MM.1S (cell line): Measurements from ENCODE around the gene PDXK.

Source experiments
- DNase-seq: peaks from one replicate; pipeline ENCODE4 v3.0.0-alpha.2; 2015
- H2AFZ ChIP-seq: fragments of 300-600 bp; sonication (generic); 2 replicates; pipeline ENCODE4 v1.6.0; 2016; ENCODE audit warnings: antibody characterized with exemption, low read length
- H3F3A ChIP-seq: fragments of 300-600 bp; sonication (generic); 2 replicates; pipeline ENCODE4 v1.6.1; 2016; ENCODE audit warnings: mild to moderate bottlenecking, antibody characterized with exemption, low read length, moderate library complexity, mixed read lengths; ENCODE audit not compliant: insufficient read depth
- H3K27ac ChIP-seq: fragments of 300-600 bp; sonication (generic); 2 replicates; pipeline ENCODE4 v1.5.1; 2016; ENCODE audit warnings: mild to moderate bottlenecking, low read length
- H3K27me3 ChIP-seq: fragments of 300-600 bp; sonication (generic); replicated peaks from 2 replicates; pipeline ENCODE4 v1.6.0; 2016; ENCODE audit warnings: low read length; ENCODE audit not compliant: insufficient read depth
- H3K36me3 ChIP-seq: fragments of 300-600 bp; sonication (generic); replicated peaks from 2 replicates; pipeline ENCODE4 v1.6.1; 2016; ENCODE audit warnings: mild to moderate bottlenecking, low read length, mixed read lengths; ENCODE audit not compliant: insufficient read depth
- H3K4me1 ChIP-seq: fragments of 300-600 bp; sonication (generic); 2 replicates; pipeline ENCODE4 v1.6.1; 2016; ENCODE audit warnings: low read length, mixed read lengths
- H3K4me2 ChIP-seq: fragments of 300-600 bp; sonication (generic); 2 replicates; pipeline ENCODE4 v1.6.0; 2016; ENCODE audit warnings: low read depth, low read length
- H3K4me3 ChIP-seq: fragments of 300-600 bp; sonication (generic); 2 replicates; pipeline ENCODE4 v1.5.1; 2016; ENCODE audit warnings: low read length, mixed read lengths
- H3K79me2 ChIP-seq: fragments of 300-600 bp; sonication (generic); 2 replicates; pipeline ENCODE4 v1.6.1; 2016; ENCODE audit warnings: mixed run types, low read length, mixed read lengths
- H3K9ac ChIP-seq: fragments of 300-600 bp; sonication (generic); 2 replicates; pipeline ENCODE4 v1.6.1; 2016; ENCODE audit warnings: low read length, mixed read lengths
- H3K9me2 ChIP-seq: fragments of 300-600 bp; sonication (generic); replicated peaks from 2 replicates; pipeline ENCODE4 v1.6.1; 2016; ENCODE audit warnings: mild to moderate bottlenecking, low read length, mixed read lengths; ENCODE audit not compliant: insufficient read depth
- H3K9me3 ChIP-seq: fragments of 300-600 bp; sonication (generic); replicated peaks from 2 replicates; pipeline ENCODE4 v1.6.1; 2016; ENCODE audit warnings: mild to moderate bottlenecking, low read length, mixed read lengths; ENCODE audit not compliant: insufficient read depth
- H4K20me1 ChIP-seq: fragments of 300-600 bp; sonication (generic); 2 replicates; pipeline ENCODE4 v1.6.1; 2016; ENCODE audit warnings: mild to moderate bottlenecking, low read length, moderate library complexity, mixed read lengths; ENCODE audit not compliant: insufficient read depth
- CTCF ChIP-seq: fragments of 300-600 bp; sonication (generic); IDR thresholded peaks from 2 replicates; pipeline ENCODE4 v1.5.1; 2016; ENCODE audit warnings: antibody characterized with exemption, low read length, mixed read lengths
- EZH2 ChIP-seq: fragments of 300-600 bp; sonication (generic); optimal IDR thresholded peaks from 2 replicates; pipeline ENCODE3; 2017; ENCODE audit warnings: low read depth, mild to moderate bottlenecking, antibody characterized with exemption, low read length, mixed read lengths
- EZH2phosphoT487 ChIP-seq: fragments of 300-600 bp; sonication (generic); IDR thresholded peaks from 2 replicates; pipeline ENCODE4 v1.6.1; 2018; ENCODE audit warnings: antibody characterized with exemption, low read length

The PDXK gene

GRCh38 chr21:43752758-43753438 is 34.0 kb downstream of the PDXK start:
- Histone ChIP-seq H3K9me3 (no peaks in the 10 kb centered on the region), H3K36me3 (peaks cover 55% of the 10 kb centered on the region), H3K27me3 (no peaks in the 10 kb centered on the region), H3K9me2 (no peaks in the 10 kb centered on the region), H3F3A (no peaks in the 10 kb centered on the region), H2AFZ (no peak overlapping the region), H3K27ac (no peak overlapping the region), H3K4me2 (no peak overlapping the region), H3K9ac (no peak overlapping the region), H3K79me2 (peaks cover 37% of the 10 kb centered on the region), H3K4me1 (no peaks in the 10 kb centered on the region), H3K4me3 (no peak overlapping the region), H4K20me1 (no peaks in the 10 kb centered on the region)
- no peak for DNase-seq
- TF ChIP-seq CTCF (no peak), EZH2phosphoT487 (no peak), EZH2 (no peak)

- H3K9me3 ChIP-seq: no peaks in the 10 kb centered on the region
These were observed 34.5 kb downstream of the PDXK start for GRCh38 chr21:43753439-43753799.

GRCh38 chr21:43754948-43755781 is 36.2 kb downstream of the PDXK start:
- no peak for TF ChIP-seq CTCF
- no peak for TF ChIP-seq EZH2
- no peak for TF ChIP-seq EZH2phosphoT487
- Histone ChIP-seq H3K4me1 (no peaks in the 10 kb centered on the region), H3K9ac (no peak overlapping the region), H2AFZ (no peak overlapping the region), H3F3A (no peaks in the 10 kb centered on the region), H3K4me2 (no peak overlapping the region), H3K27ac (no peak overlapping the region), H3K4me3 (no peak overlapping the region), H3K79me2 (peaks cover 34% of the 10 kb centered on the region), H3K27me3 (no peaks in the 10 kb centered on the region), H3K36me3 (peaks cover 47% of the 10 kb centered on the region), H3K9me2 (no peaks in the 10 kb centered on the region), H3K9me3 (no peaks in the 10 kb centered on the region), H4K20me1 (no peaks in the 10 kb centered on the region)
- DNase-seq: no peak

More at GRCh38 chr21:43753439-43753799, 34.5 kb downstream of the PDXK start:
- H2AFZ ChIP-seq: no peak overlapping the region
- H3K4me3 ChIP-seq: no peak overlapping the region
- H4K20me1 ChIP-seq: no peaks in the 10 kb centered on the region
- peaks cover 37% of the 10 kb centered on the region for H3K79me2 ChIP-seq
- H3K4me2 ChIP-seq: no peak overlapping the region
- H3F3A ChIP-seq: no peaks in the 10 kb centered on the region
- no peak overlapping the region for H3K27ac ChIP-seq
- no peak overlapping the region for H3K9ac ChIP-seq
- H3K4me1 ChIP-seq: no peaks in the 10 kb centered on the region
- no peaks in the 10 kb centered on the region for H3K9me2 ChIP-seq
- DNase-seq: no peak
- no peaks in the 10 kb centered on the region for H3K27me3 ChIP-seq
- no peak for TF ChIP-seq CTCF
- no peak for TF ChIP-seq EZH2
- TF ChIP-seq EZH2phosphoT487: no peak
- H3K36me3 ChIP-seq: peaks cover 54% of the 10 kb centered on the region
